Vagina (tissue), 2 donors: Measurements from ENCODE around the gene EMP1.

Experiments used
- POLR2AphosphoS5 ChIP-seq, 2 donors: sonication (generic); formaldehyde crosslinking; IDR thresholded peaks; one replicate each; pipeline ENCODE4 v1.9.0; 2017; ENCODE audit warnings: antibody characterized with exemption in 2 of 2, mild to moderate bottlenecking in 2 of 2, low read depth in 1 of 2; ENCODE audit not compliant: insufficient read depth in 1 of 2
- TF ChIP-seq, protein P1 (sequence below), 3 experiments: fragments of 450-650 bp in 2 of 3; fragments of 200-600 bp in 1 of 3; sonication (generic) in 1 of 3; IDR thresholded peaks; one replicate each; pipeline ENCODE4 v1.5.1; 2017 to 2019; ENCODE audit warnings: antibody characterized with exemption in 3 of 3, mild to moderate bottlenecking in 2 of 3, moderate library complexity in 2 of 3

GRCh38 chr12:13220838-13221237, 24.3 kb downstream of the EMP1 start:
- TF ChIP-seq, protein P1, sequence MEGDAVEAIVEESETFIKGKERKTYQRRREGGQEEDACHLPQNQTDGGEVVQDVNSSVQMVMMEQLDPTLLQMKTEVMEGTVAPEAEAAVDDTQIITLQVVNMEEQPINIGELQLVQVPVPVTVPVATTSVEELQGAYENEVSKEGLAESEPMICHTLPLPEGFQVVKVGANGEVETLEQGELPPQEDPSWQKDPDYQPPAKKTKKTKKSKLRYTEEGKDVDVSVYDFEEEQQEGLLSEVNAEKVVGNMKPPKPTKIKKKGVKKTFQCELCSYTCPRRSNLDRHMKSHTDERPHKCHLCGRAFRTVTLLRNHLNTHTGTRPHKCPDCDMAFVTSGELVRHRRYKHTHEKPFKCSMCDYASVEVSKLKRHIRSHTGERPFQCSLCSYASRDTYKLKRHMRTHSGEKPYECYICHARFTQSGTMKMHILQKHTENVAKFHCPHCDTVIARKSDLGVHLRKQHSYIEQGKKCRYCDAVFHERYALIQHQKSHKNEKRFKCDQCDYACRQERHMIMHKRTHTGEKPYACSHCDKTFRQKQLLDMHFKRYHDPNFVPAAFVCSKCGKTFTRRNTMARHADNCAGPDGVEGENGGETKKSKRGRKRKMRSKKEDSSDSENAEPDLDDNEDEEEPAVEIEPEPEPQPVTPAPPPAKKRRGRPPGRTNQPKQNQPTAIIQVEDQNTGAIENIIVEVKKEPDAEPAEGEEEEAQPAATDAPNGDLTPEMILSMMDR (IDR thresholded peaks at IDR 0.05): no peak
- no peak for TF ChIP-seq POLR2AphosphoS5 (IDR thresholded peaks at IDR 0.05; ENCODE audit: insufficient read depth in 1 of 2, low read depth in 1 of 2)
